ENCODE measurements around the gene CDC27. TPM values are rescaled to one million over a fixed set of nuclear protein-coding genes. Genes with fewer than 3 reads are reported as not detected.
"Not testable (repeated sequence)": the region's sequence is repeated elsewhere in the genome, so short reads cannot be mapped to it uniquely, and the experiment has no call there.

The CDC27 gene
- total RNA-seq, 1 experiment from 2014 or later: 141 TPM

GRCh38 chr17:47220531-47220999 is 31.5 kb upstream of the CDC27 start:
- intact Hi-C loops (cut with micrococcal nuclease): no loop called here
- no peak for DNase-seq (ENCODE audit: unreplicated experiment)
- no TSS peak for BruUV-seq (replicated peaks)
- TF ChIP-seq CTCF (IDR thresholded peaks at IDR 0.05; ENCODE audit: unreplicated experiment): no peak
- Mint-ChIP-seq H3K36me3 (ENCODE audit: insufficient read depth, unreplicated experiment) (no peaks in the 10 kb centered on the region), H3K4me3 (ENCODE audit: unreplicated experiment) (no peak overlapping the region), H3K27me3 (ENCODE audit: insufficient read depth, unreplicated experiment) (no peaks in the 10 kb centered on the region), H3K4me1 (ENCODE audit: insufficient read depth, unreplicated experiment) (peaks cover 17% of the 10 kb centered on the region), H3K27ac (ENCODE audit: low read depth, unreplicated experiment) (no peak overlapping the region), H3K9me3 (ENCODE audit: unreplicated experiment) (no peaks in the 10 kb centered on the region)
- CTCF ChIA-PET: no interaction called here
- POLR2A ChIA-PET: interaction anchor here (1.0 kb wide), 1 partner anchor 31 kb away, joined by 3 read pairs; the partner anchor contains the start of gene CDC27

GRCh38 chr17:47219621-47220475 is 30.8 kb upstream of the CDC27 start:
- BruUV-seq (replicated peaks): no TSS peak
- intact Hi-C loops (cut with micrococcal nuclease): no loop called here

GRCh38 chr17:47218896-47219430 is 29.9 kb upstream of the CDC27 start:
- intact Hi-C loops (cut with micrococcal nuclease): no loop called here
- Mint-ChIP-seq H3K9me3 (ENCODE audit: unreplicated experiment) (no peaks in the 10 kb centered on the region), H3K36me3 (ENCODE audit: insufficient read depth, unreplicated experiment) (no peaks in the 10 kb centered on the region), H3K4me3 (ENCODE audit: unreplicated experiment) (no peak overlapping the region), H3K27ac (ENCODE audit: low read depth, unreplicated experiment) (no peak overlapping the region), H3K27me3 (ENCODE audit: insufficient read depth, unreplicated experiment) (peaks cover 11% of the 10 kb centered on the region), H3K4me1 (ENCODE audit: insufficient read depth, unreplicated experiment) (peaks cover 6% of the 10 kb centered on the region)
- no peak for DNase-seq (ENCODE audit: unreplicated experiment)
- CTCF ChIA-PET: interaction anchor here (0.7 to 0.8 kb wide), 2 partner anchors 96 to 397 kb away, joined by 3 read pairs; no protein-coding TSS in a partner anchor
- POLR2A ChIA-PET: no interaction called here
- no TSS peak for BruUV-seq (replicated peaks)
- TF ChIP-seq CTCF (IDR thresholded peaks at IDR 0.05; ENCODE audit: unreplicated experiment): no peak

More at GRCh38 chr17:47219621-47220475, 30.8 kb upstream of the CDC27 start:
- ChIA-PET CTCF (interaction anchor here (0.7 kb wide), 1 partner anchor 96 kb away, joined by 3 read pairs; no protein-coding TSS in a partner anchor), POLR2A (interaction anchor here (1.0 kb wide), 1 partner anchor 30 kb away, joined by 3 read pairs; the partner anchor contains the start of gene CDC27)
- DNase-seq (ENCODE audit: unreplicated experiment): no peak
- Mint-ChIP-seq H3K4me1 (ENCODE audit: insufficient read depth, unreplicated experiment) (peaks cover 10% of the 10 kb centered on the region), H3K4me3 (ENCODE audit: unreplicated experiment) (no peak overlapping the region), H3K27ac (ENCODE audit: low read depth, unreplicated experiment) (no peak overlapping the region), H3K36me3 (ENCODE audit: insufficient read depth, unreplicated experiment) (no peaks in the 10 kb centered on the region), H3K9me3 (ENCODE audit: unreplicated experiment) (no peaks in the 10 kb centered on the region), H3K27me3 (ENCODE audit: insufficient read depth, unreplicated experiment) (peaks cover 2% of the 10 kb centered on the region)
- TF ChIP-seq CTCF (IDR thresholded peaks at IDR 0.05; ENCODE audit: unreplicated experiment): no peak

- BruUV-seq (replicated peaks); H3K9me3 Mint-ChIP-seq (ENCODE audit: unreplicated experiment); POLR2A ChIA-PET; H3K27ac Mint-ChIP-seq (ENCODE audit: low read depth, unreplicated experiment); H3K4me1 Mint-ChIP-seq (ENCODE audit: insufficient read depth, unreplicated experiment); intact Hi-C loops (cut with micrococcal nuclease); H3K4me3 Mint-ChIP-seq (ENCODE audit: unreplicated experiment); H3K36me3 Mint-ChIP-seq (ENCODE audit: insufficient read depth, unreplicated experiment); DNase-seq (ENCODE audit: unreplicated experiment); CTCF ChIA-PET: not testable (repeated sequence)
- peaks cover 28% of the 10 kb centered on the region for H3K27me3 Mint-ChIP-seq (ENCODE audit: insufficient read depth, unreplicated experiment)
Observed at GRCh38 chr17:47217279-47217678, 28.2 kb upstream of the CDC27 start.

GRCh38 chr17:47216821-47217220 is 27.7 kb upstream of the CDC27 start:
- H3K4me1 Mint-ChIP-seq (ENCODE audit: insufficient read depth, unreplicated experiment); H3K36me3 Mint-ChIP-seq (ENCODE audit: insufficient read depth, unreplicated experiment); BruUV-seq (replicated peaks); H3K9me3 Mint-ChIP-seq (ENCODE audit: unreplicated experiment); intact Hi-C loops (cut with micrococcal nuclease); CTCF ChIA-PET; H3K27ac Mint-ChIP-seq (ENCODE audit: low read depth, unreplicated experiment); DNase-seq (ENCODE audit: unreplicated experiment); H3K4me3 Mint-ChIP-seq (ENCODE audit: unreplicated experiment); POLR2A ChIA-PET: not testable (repeated sequence)
- H3K27me3 Mint-ChIP-seq (ENCODE audit: insufficient read depth, unreplicated experiment): peaks cover 32% of the 10 kb centered on the region

Measured in MCF 10A (cell line).